HL-60 (cell line): ENCODE results near the gene AKR1B1.

Experiments used
- DNase-seq, 2 experiments: peaks; one replicate each; pipeline ENCODE4 v3.0.0-alpha.2; 2010 to 2020; ENCODE audit warnings: low read depth in 1 of 2, low spot score in 1 of 2
- H3K27ac ChIP-seq: fragments of 250-450 bp; sonication (Bioruptor Pico); replicated peaks from 2 replicates; pipeline ENCODE4 v1.5.1; 2020; ENCODE audit warnings: mild to moderate bottlenecking, moderate library complexity
- H3K27me3 ChIP-seq: fragments of 250-450 bp; sonication (Bioruptor Pico); 2 replicates; pipeline ENCODE4 v1.5.1; 2021; ENCODE audit warnings: mild to moderate bottlenecking, moderate library complexity; ENCODE audit not compliant: insufficient read depth, poor library complexity, severe bottlenecking
- H3K4me3 ChIP-seq: replicated peaks from 2 replicates; pipeline ENCODE4 v1.5.1; 2011; ENCODE audit warnings: mild to moderate bottlenecking, control low read depth, low read length; ENCODE audit not compliant: insufficient read depth
- CTCF ChIP-seq: IDR thresholded peaks from one replicate; pipeline ENCODE4 v1.5.1; 2011; ENCODE audit warnings: low read length, control low read depth, inconsistent platforms; ENCODE audit not compliant: insufficient read depth
- GABPA ChIP-seq: IDR thresholded peaks from 2 replicates; pipeline ENCODE4 v1.6.1; 2012; ENCODE audit warnings: low read depth
- POLR2AphosphoS5 ChIP-seq: IDR thresholded peaks from 2 replicates; pipeline ENCODE4 v1.6.1; 2012; ENCODE audit warnings: low read depth
- REST ChIP-seq: IDR thresholded peaks from 2 replicates; pipeline ENCODE4 v1.6.1; 2012; ENCODE audit warnings: low read depth; ENCODE audit not compliant: insufficient replicate concordance
- SPI1 ChIP-seq: IDR thresholded peaks from 2 replicates; pipeline ENCODE4 v1.6.1; 2012; ENCODE audit warnings: low read depth, mild to moderate bottlenecking, borderline replicate concordance

AKR1B1 gene

DNA sequence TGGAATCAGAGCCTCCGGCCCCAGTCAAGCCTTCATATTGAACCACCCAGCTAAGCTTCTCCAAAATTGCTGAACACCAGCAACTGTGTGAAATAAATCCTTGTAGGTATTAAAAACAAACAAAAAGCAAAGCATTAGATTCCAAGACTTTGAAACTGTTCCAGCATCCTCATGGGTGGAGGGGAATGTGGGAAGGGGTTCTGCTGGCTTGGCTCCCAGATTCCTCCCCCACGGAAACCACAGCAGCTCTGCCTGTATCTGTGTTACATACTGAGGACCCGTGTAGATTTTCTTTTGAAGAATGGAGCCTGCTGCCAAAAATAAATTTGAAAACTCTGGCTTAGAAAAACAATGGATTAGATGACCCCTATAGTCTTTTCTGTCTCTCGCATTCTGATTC lies 20.0 kb downstream of the AKR1B1 start:
- no peak for DNase-seq
- Histone ChIP-seq H3K4me3 (no peak overlapping the region), H3K27me3 (no peaks in the 10 kb centered on the region), H3K27ac (no peak overlapping the region)
- no peak for TF ChIP-seq REST
- TF ChIP-seq SPI1 = no peak
- no peak for TF ChIP-seq CTCF

DNA sequence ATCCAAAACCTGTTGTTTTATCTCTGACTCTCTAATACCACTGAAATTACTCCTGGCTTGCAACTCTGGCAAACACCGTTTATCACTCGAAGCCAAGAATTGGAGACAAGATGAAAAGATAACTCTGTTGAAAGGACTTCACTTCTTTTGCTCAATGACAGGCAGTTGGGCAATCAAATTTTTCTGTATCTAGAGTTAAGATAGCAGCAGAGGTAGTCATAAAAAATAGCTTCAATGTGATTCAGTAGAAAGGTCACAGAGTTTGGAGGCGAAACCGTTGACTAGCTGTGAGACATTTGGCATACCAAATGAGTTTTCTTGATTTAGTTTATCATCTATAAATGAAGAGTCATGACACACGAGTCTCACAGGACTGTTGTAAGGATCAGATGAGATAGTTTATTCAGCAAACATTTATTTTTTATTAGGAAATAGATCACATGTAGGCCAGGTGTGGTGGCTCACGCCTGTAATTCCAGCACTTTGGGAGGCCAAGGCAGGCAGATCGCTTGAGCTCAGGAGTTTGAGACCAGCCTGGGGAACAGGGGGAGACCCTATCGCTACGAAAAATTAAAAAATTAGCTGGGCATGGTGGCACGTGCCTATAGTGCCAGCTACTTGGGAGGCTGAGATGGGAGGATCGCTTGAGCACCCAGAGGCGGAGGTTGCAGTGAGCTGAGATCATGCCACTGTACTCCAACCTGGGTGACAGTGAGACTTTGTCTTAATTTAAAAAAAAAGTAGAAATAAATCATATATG lies 23.6 kb downstream of the AKR1B1 start:
- TF ChIP-seq POLR2AphosphoS5 (no peak), CTCF (no peak), GABPA (no peak), SPI1 (no peak), REST (no peak)
- Histone ChIP-seq H3K27me3 (no peaks in the 10 kb centered on the region), H3K4me3 (no peak overlapping the region), H3K27ac (no peak overlapping the region)
- no peak for DNase-seq

DNA sequence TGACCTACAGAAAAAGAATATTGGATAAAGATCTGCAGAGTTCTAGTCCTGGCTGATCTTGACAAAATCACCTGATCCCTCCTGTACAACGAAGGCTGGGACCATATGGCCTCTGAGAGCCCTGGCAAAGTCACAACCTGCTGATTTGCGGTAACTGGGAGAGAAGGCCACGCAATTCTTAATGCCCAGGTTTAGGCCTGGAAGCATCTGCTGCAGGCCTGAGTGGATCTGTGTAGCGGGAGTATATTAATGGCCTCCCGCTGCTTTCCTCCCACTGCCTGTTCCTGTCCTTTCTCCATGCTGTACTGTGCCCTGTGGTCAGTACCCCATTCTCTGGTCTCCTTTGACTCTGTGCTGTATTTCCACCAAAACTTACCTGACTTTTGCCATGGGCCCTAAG lies 24.2 kb downstream of the AKR1B1 start:
- Histone ChIP-seq H3K4me3 (no peak overlapping the region), H3K27ac (no peak overlapping the region), H3K27me3 (no peaks in the 10 kb centered on the region)
- TF ChIP-seq SPI1 = no peak
- TF ChIP-seq POLR2AphosphoS5 = no peak
- TF ChIP-seq REST = no peak
- no peak for TF ChIP-seq GABPA
- DNase-seq = no peak
